ENCODE results near the gene MED7.
A peak's percentile ranks its signal among the peaks of the same experiment; 100 is the strongest.
"Not testable (repeated sequence)": the region's sequence is repeated elsewhere in the genome, so short reads cannot be mapped to it uniquely, and the experiment has no call there.

MED7 gene

DNA sequence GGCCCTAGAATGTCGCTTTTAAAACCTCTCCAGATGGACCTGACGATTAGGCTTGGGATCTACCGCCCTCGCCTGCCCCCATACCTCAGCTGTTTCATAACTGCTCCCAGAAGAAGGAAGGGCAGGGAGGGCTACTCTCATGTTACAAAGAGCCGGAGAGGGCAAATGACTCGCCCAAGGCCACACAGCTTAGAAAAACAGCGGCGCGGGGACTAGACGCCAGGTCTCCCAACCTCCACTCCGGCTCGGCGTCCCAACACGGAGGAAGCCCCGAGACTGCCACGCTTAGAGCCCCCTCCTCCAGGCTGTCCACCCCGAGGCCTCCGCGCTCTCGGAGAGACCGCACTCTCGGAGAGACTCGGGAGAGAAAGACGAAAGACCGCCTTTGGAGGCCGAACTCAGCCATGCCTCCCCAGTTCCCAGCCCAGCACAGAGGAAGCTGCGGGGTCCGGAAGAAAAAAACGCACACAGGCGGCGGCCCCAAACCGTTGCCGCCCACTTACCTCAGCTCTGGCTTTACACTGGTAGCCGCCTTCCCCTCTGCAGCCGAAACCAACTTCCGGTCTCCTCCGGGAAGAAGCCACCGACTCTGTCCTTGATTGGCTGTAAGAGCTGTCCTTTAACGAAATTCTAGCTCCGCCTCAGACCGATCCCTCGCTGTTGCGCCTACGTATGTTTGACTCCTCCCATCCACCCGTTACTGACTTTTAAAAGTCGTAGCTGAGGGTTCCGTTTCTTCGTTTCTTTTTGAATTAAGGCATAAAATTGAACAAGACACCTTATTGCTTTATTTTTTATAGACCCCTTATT lies at the start of gene MED7:
Gene MED7, minus strand, starts transcription at position 549 of the 810 bp plus-strand sequence. CDS start 3,434 bp downstream, outside the sequence.
- DNase-seq = peak; percentile 88

- DNase-seq = no peak
Observed at GRCh38 chr5:157189223-157189622, 46.6 kb upstream of the MED7 start.

DNA sequence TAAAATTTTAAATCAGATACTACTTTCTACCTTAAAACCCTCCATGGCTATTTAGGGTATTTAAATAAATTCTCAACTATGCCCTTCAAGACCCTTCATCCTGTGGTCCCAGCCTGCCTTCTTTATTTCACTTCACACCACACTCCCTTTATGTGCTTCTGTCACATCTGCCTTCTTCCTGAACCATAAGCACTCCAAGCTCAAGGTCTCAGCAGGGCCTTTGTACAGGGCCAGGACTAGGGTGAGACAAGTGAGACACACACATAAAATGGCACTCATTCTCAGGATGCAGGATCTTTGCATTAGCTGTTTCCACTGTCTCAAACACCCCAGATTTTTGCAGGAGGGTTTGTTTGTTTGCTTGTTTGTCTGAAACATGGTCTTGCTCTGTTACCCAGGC lies 45.6 kb upstream of the MED7 start:
- no peak for DNase-seq

DNA sequence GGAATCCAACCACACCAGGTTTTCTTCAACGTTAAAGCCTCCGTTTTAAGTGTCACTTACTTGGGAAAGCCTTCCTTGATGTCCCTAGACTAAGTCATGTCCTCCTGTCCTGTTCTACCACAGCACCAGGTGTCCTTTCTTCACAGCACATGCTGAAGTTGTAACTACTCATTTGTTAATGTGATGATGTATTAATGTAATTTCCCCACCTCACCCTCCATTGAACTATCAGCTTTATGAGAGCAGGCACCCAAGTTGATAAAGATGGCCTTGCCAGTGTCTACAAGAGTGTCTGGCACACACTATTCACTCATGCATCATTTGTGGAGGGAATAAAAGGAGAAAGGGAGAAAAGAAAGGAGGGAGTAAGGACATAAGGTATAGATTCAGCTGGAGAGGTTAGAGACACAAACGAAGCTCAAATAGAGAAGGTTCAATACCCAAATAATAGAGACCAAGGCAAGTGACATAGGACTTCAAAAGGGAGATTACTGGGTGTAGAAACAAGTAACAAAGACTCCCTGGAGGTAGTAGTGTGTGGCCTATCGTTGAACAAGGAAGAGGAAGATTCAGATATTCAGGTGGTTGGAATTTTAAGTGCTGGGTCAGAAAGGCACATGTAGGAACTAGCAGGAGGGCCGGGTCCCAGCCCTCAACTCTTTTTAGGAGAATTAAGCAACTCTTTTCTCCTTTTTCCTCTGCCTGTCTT lies 44.5 kb upstream of the MED7 start:
- no peak for DNase-seq

DNA sequence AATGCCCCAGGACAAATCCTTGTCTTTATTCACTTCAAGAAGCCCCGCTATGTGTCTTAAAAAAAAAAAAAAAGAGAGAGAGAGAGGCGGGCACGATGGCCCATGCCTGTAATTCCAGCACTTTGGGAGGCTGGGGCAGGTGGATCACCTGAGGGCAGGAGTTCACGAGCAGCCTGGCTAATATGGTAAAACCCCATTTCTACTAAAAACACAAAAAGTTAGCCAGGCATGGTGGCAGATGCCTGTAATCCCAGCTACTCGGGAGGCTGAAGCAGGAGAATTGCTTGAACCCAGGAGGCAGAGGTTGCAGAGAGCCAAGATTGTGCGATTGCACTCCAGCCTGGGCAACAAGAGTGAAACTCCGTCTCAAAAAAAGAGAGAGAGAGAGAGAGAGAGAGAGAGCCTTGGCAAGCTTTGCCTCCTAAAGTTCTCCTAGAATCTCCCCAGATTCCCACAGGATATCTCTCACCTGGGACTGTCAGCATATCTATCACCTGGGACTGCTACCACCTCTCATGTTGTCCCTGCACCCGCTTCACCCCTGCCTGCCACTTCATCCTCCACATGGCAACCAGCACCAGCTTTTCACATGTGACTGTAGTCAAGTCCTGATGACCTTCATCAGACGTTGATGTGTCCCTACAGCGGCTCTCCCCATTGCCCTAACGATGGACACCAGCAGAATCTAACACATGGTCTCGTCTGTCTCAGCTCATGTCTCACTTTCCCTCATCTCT lies 43.8 kb upstream of the MED7 start:
- DNase-seq = no peak

DNA sequence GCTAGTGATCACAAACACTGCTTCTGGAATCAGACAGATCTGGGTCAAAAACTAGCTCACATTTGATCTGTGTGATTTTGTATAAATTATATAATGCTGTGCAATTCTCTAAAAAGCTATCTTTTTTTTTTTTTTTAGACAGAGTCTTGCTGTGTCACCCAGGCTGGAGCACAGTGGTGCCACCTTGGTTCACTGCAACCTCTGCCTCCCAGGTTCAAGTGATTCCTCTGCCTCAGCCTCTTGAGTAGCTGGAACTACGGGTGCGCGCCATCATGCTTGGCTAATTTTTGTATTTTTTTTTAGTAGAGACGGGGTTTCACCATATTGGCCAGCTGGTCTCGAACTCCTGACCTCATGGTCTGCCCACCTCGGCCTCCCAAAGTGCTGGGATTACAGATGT lies 42.5 kb upstream of the MED7 start:
- DNase-seq = not testable (repeated sequence)

DNA sequence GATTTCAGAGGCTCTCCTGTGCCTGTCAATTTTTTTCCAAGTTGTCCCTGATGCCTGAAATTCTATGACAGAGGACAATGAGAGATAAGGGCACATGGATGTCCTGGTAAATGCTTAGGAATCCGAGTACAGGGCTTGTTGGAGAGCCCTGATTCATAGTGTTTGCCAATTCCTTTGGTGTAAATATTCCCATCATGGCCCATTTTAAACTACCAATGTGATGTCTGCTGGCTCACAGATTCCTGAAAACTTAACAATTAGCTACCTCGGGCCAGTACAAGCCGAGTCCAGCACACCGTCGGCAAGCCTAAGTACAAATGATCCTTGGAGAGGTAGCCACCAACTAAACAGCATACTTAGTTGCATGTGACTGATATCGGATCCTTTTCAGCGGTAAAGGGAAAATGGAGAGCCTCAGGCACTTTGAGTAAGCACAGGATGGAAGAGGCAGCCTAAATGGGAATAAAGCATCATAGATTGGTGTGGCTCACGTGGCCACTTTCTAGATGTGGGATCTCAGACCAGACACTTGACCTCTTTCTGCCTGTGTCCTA lies 41.5 kb upstream of the MED7 start:
- no peak for DNase-seq

- DNase-seq = no peak
Observed at GRCh38 chr5:157182143-157182757, 39.6 kb upstream of the MED7 start.

DNA sequence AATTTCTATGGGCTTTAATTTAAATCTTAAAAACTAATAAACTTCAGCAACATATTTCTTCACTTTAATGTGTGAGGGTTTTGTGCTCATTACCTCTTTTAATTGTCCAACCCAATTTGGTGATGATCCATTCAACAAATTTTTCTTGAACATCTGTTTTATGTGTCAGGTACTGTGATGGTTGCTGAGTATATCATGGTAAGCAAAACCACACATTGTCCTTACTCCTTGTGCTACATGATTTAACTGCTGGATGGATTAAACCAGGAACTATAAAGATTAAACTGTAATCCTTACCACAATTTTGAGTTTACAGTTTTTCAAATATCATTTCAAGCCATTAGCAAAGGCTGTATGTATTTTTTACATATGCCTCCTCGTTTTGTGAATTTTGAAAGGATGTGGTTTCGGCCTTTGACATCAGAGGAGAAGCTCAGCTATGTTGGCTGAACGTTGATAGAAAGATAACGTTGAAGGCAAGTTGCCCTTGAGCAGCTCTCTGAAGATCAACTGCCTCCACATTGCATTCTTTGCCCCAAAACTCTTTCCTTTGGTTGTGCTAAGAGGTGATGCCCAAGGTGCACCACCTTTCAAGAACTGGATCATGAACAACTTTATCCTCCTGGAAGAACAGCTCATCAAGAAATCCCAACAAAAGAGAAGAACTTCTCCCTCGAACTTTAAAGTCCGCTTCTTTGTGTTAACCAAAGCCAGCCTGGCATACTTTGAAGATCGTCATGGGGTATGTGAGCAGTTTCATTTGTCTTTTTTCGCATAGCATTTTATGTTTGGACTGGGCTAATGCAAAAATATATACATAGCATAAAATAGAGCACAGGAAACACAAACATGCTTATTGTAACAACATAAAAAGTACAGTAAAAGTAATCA lies 38.0 kb upstream of the MED7 start, which contains the start of gene ITK:
Gene ITK, plus strand, starts transcription at position 467 of the 891 bp plus-strand sequence. Its CDS starts 138 bp downstream, at position 605.
- no peak for DNase-seq

GRCh38 chr5:157178966-157179365 lies 36.3 kb upstream of the MED7 start:
- DNase-seq = no peak

DNA sequence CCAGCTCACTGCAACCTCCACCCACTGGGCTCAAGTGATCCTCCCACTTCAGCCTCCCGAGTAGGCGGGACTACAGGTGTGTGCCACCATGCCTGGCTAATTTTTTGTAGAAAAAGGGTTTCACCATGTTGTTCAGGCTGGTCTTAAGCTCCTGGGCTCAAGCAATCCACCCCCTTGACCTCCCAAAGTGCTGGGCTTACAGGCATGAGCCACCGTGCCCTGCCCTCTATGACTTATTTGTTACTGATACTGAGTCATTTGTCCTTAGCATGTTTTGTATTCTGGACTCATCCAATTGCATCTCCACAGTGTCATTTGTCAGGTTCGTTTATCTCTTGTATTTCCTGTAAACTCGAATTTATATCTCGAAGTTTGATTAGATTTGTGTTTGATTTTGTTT lies 35.3 kb upstream of the MED7 start:
- no peak for DNase-seq

GRCh38 chr5:157175071-157175612 lies 32.5 kb upstream of the MED7 start:
- DNase-seq = no peak

DNA sequence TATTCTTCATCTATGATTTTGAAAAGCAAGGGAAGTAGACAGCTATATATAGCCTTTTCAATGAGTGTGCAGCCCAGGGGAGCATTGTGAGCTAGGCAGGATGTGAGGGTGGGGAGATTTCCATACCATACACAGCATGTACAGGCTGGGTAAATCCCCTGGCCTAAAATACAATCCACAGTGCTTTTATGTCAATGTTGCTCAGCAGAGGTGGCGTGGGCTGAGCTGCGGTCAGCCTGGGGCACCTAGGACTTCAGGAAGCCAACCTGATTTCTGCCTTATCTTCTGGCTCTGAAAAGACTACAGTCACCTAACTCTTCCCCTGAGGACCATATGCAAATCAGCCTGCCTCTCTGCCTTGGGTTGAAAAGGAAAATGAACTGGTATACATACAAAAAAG lies 29.7 kb upstream of the MED7 start:
- DNase-seq = peak; percentile 47

- no peak for DNase-seq
Observed at GRCh38 chr5:157168286-157168685, 25.6 kb upstream of the MED7 start.

DNA sequence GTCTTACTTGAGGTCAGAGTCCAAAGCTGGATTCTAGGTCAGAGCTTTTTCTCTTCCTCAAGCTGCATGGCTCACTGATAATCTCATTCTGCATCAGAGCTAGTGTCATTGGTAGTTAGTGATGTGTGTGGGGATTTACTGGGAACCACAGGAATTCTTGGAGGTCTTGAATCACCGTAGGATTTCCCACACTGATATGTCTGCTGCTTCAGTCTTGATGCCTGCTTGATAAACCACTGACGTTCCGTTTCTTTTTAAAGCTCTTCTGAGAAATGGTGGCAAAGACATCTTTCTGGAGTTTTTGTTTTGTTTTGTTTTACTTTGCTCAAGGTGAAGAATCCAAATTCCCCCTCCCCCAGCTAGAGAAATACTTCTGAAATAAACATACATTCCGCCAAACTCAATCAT lies 24.6 kb upstream of the MED7 start:
- DNase-seq = no peak

DNA sequence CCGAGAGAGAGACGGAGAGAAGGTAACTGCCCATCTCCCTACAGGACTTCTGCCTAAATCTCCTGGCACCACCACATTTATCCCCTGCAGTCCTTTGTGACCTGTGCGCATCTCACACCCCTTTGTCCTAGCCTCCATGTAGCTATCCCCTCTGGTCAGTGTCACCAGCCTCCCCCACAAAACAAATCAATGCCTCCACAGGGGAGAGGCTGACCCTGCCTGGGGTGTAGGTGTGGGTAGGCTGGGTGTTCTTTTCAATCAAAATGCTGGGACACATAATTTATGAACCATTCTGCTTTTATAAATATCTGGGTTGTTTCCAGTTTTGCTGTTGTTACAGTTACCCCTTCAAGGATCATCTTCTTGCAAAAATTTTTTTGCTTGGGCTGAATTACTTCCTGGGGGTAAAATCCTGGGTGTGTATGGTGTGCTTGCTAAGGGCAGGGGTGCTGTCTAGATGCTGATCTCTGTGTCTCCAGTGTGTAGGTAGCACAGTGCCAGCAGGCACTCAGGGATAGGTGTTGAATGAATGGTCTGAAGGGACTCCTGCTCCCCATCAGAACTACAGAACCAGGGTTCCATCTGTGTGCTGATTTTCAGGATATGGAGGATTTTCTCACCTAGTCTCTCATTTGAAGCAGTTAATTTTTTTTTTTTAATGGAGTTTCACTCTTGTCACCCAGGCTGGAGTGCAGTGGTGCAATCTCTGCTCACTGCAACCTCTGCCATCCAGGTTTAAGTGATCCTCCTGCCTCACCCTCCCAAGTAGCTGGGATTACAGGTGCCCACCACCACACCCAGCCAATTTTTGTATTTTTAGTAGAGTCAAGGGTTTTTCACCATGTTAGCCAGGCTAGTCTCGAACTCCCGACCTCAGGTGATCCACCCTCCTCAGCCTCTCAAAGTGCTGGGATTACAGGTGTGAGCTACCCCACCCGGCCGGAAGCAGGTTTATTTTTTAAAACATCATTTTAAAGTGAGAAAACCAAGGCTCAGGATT lies 23.8 kb upstream of the MED7 start, which contains the start of gene GARIN3:
Gene GARIN3, minus strand, starts transcription at position 51 of the 1,000 bp plus-strand sequence. CDS start 96 bp downstream, outside the sequence.
- DNase-seq = no peak

GRCh38 chr5:157165668-157166067 lies 23.0 kb upstream of the MED7 start:
- no peak for DNase-seq

GRCh38 chr5:157165261-157165660 lies 22.6 kb upstream of the MED7 start:
- no peak for DNase-seq

DNA sequence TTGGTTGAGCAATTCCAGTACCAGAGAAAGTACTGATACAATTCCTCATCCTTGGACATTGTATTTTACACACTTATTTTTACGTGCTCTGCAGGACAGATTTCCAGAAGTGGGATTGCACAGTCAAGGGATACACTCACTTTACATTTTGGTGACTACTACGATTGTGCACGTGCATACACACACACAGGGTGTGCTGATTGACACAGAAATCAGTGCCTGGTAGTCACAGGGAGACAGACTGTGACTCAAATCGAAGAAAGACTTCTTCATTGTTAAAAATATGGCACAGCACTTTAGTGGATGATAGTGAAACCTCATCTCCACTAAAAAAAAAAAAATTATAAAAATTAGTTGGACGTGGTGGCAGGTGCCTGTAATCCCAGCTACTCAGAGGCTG lies 21.9 kb upstream of the MED7 start:
- no peak for DNase-seq
